ENCODE results near the gene ESRRB.

Gene ESRRB

DNA sequence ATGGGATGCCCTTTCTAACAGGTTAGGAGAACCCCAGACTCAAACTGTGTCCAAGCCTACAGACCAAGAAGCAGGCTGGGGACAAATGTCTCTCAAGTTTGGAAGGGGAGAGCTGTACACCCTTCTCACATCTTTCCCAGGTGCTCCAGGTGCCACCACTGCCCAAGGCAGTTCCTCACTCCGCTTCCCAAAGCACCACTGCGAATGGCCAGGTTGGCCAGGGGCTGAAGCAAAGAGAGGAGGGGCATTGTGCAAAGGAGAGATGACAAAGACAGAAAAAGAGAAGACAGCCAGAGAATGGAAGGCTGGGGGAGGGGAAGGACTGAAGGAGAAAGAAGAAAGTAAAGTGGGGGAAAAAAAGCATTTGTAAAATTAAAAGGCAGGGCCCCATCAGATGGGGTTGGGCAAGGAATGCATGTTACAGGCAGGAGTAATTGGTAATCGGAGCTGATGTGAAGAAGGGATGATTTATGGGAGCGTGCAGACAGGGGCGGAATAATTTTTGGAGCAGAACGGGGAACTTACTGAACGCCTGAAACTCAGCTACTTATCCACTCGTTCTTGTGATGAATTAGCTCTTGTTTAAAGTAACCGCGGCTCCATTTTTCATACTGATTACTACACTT, 165.8 kb downstream of the ESRRB start:
- no peak for DNase-seq (ENCODE audit: low read depth)

DNA sequence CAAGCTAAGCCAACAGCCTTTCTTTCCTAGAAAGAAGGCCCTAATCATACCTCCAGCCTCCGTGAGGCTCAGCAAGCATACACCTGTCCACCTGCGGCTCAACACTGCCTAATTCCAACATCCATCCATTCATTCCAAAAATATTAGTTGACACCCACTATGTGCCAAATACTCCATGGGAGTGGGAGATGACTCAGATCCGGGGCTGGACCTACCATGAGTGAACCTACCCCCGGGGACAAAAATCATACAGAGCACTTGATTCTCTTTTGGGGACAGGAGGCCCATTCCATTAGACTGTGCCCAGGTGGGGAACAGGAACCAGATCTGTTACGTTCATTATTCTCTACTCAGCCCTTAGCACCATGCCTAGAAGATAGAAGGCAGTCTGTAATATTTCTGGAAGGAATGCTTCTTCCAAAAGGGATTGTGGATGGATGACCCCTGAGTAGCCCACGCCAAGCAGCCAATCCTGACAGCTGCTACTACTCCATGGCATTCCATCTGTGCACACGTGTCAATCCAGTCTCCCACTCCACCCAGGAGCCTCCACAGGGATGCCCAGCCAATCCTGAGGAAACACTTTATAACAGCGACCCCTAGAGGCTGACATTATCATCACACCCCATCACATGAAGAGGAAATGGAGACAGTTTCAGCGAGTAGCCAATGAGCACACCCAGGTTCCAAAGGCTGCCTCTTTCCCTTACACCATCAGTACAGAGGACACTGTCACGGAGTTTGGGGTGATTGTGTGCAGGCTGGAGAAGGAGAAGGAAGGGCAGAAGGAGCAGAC, 170.7 kb downstream of the ESRRB start:
- no peak for DNase-seq (ENCODE audit: low read depth)

DNA sequence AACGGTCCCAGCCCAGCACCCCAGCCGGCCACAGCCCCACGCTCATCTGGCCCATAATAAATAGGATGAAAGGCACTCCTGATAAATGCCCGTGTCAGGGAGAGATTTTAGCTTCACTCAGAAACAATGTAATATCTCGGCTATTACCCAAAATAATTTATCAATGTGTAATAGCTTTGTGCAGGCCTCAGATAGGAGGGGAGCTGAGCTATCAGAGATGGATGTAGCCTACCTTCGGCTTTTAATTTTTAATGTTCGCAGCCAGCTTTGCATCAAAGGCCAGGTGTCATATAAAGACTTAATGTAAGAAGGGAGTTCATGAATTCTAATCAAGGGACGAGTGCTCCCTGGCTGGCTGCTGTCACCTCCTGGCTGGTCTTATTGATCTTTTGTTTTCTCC, 171.9 kb downstream of the ESRRB start:
- no peak for DNase-seq (ENCODE audit: low read depth)

DNA sequence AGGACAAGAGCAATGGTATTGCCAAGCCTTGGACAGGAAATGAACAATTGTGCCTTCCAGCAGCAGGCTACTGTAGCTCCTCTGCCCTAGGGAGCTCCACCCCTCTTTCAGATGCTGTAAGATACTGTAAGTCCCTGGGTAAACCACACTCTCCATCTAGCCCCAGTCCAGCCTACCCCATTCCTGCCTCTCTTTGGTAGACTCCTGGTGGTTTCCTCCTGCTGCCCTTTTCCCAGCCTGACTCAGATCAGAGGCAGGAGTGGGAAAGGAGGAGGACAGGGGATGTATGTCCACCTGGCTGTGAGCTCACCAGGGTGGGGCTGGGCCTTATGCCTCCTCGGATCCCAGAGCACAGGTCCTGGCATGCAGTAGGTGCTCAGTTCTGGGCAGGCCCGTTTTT, 174.6 kb downstream of the ESRRB start:
- DNase-seq (ENCODE audit: low read depth): no peak

DNA sequence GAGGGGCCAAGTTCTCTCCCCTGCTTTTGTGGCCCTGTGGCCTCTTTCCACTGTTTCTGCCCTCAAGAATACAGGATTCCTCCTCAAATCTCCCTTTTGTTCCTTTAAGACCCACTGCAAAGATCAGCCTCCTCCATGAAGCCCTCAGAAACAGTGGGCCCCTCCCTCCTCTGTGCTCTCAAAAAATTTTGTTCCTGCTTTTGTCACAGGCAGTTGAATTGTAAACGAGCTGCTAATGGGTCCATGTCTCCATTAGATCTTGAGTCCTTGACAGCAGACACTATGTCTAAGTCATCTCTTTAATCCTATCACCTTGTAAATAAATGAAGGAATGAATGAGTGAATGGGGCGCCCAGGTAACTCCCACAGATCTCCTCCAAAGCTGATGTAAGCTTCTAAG, 175.2 kb downstream of the ESRRB start:
- DNase-seq (ENCODE audit: low read depth): no peak
